Breast epithelium (tissue), 3 donors: ENCODE measurements around the gene PRG2.

ENCODE experiments used
- POLR2A ChIP-seq: fragments of 450-650 bp; IDR thresholded peaks from one replicate; pipeline ENCODE4 v1.6.1; 2016; ENCODE audit warnings: antibody characterized with exemption, mild to moderate bottlenecking, moderate library complexity
- POLR2AphosphoS5 ChIP-seq, 3 donors: sonication (generic); formaldehyde crosslinking; IDR thresholded peaks; one replicate each; pipeline ENCODE4 v1.6.1; 2017; ENCODE audit warnings: antibody characterized with exemption in 3 of 3

DNA sequence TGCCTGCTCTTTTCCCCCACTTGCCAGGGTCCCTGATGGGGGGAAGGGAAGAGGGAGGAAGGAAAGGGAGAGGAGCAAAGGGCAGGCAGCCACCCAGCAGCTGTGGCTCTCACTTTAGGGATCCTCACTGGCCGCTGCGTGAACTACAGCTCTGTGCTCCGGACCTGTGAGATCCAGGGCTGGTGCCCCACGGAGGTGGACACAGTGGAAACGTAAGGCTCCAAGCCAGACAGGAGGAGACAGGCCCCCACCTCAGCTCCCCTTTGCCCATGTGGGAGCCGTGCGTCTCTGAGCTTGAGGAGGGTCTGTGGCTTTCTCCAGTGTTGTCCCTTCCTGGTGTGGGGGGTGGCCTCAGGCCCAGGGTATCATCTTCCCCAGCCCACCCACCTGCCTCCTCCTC, 42.4 kb downstream of the PRG2 start:
- TF ChIP-seq POLR2A = no peak
- TF ChIP-seq POLR2AphosphoS5 (IDR thresholded peaks at IDR 0.05) = no peak
